ENCODE data around the gene SUSD2. TPM values are rescaled to one million over a fixed set of nuclear protein-coding genes. Genes with fewer than 3 reads are reported as not detected.

The SUSD2 gene
- polyA plus RNA-seq, 1 donor (not counting 4 experiments of a cell fraction or from before 2014, with no cell fraction given), result 0.01 TPM

GRCh38 chr22:24162436-24162835 is 18.9 kb upstream of the SUSD2 start:
- Histone ChIP-seq H3K36me3 (ENCODE audit: control insufficient read depth in 2 of 2, extremely low read depth in 1 of 2, insufficient read depth in 2 of 2, low read length in 2 of 2) (peaks cover 5 to 11% of the 10 kb centered on the region in 2 experiments), H3K9ac (ENCODE audit: control insufficient read depth, extremely low read depth, insufficient read depth, low read length) (no peak overlapping the region), H3K4me3 (ENCODE audit: control insufficient read depth in 2 of 3, extremely low read depth in 1 of 3, insufficient read depth in 2 of 3, low read depth in 1 of 3, low read length in 3 of 3) (no peak overlapping the region), H4K20me1 (ENCODE audit: control insufficient read depth, extremely low read depth, insufficient read depth, low read length) (peaks cover 7% of the 10 kb centered on the region), H3K4me2 (ENCODE audit: control insufficient read depth, extremely low read depth, insufficient read depth, low read depth, low read length) (no peak overlapping the region), H2AFZ (ENCODE audit: control insufficient read depth, low read length) (no peak overlapping the region), H3K27ac (ENCODE audit: control insufficient read depth, insufficient read depth, low read length) (no peak overlapping the region), H3K9me1 (ENCODE audit: control insufficient read depth, extremely low read depth, insufficient read depth, low read length) (peaks cover 1% of the 10 kb centered on the region), H3K27me3 (ENCODE audit: control insufficient read depth, extremely low read depth, insufficient read depth, low read length) (no peaks in the 10 kb centered on the region), H3K79me2 (ENCODE audit: control insufficient read depth, insufficient read depth, low read length) (no peaks in the 10 kb centered on the region), H3K4me1 (ENCODE audit: control insufficient read depth, extremely low read depth, insufficient read depth, low read length) (peaks cover 2% of the 10 kb centered on the region), H3K9me3 (ENCODE audit: control insufficient read depth, low read depth, low read length) (no peaks in the 10 kb centered on the region)
- DNase-seq (ENCODE audit: low read depth, low spot score), result no peak
- FAIRE-seq, result no peak
- no peak for TF ChIP-seq EZH2 (IDR thresholded peaks at IDR 0.05; ENCODE audit: low read length)
- TF ChIP-seq, protein P1, sequence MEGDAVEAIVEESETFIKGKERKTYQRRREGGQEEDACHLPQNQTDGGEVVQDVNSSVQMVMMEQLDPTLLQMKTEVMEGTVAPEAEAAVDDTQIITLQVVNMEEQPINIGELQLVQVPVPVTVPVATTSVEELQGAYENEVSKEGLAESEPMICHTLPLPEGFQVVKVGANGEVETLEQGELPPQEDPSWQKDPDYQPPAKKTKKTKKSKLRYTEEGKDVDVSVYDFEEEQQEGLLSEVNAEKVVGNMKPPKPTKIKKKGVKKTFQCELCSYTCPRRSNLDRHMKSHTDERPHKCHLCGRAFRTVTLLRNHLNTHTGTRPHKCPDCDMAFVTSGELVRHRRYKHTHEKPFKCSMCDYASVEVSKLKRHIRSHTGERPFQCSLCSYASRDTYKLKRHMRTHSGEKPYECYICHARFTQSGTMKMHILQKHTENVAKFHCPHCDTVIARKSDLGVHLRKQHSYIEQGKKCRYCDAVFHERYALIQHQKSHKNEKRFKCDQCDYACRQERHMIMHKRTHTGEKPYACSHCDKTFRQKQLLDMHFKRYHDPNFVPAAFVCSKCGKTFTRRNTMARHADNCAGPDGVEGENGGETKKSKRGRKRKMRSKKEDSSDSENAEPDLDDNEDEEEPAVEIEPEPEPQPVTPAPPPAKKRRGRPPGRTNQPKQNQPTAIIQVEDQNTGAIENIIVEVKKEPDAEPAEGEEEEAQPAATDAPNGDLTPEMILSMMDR (optimal IDR thresholded peaks at IDR 0.05 in 1 of 3, IDR thresholded peaks at IDR 0.05 in 1 of 3, conservative IDR thresholded peaks at IDR 0.05 in 1 of 3; ENCODE audit: extremely low read depth in 1 of 3, insufficient read depth in 2 of 3, low read length in 3 of 3), result no peak
- dilution Hi-C loops (cut with MboI; ENCODE audit: extremely low pct_ligation_motif_present, low sequenced_read_pairs), result no loop called here

- Histone ChIP-seq H3K4me1 (ENCODE audit: control insufficient read depth, extremely low read depth, insufficient read depth, low read length) (no peaks in the 10 kb centered on the region), H2AFZ (ENCODE audit: control insufficient read depth, low read length) (no peak overlapping the region), H3K27ac (ENCODE audit: control insufficient read depth, insufficient read depth, low read length) (no peak overlapping the region), H3K9ac (ENCODE audit: control insufficient read depth, extremely low read depth, insufficient read depth, low read length) (no peak overlapping the region), H3K4me3 (ENCODE audit: control insufficient read depth in 2 of 3, extremely low read depth in 1 of 3, insufficient read depth in 2 of 3, low read depth in 1 of 3, low read length in 3 of 3) (no peak overlapping the region), H3K9me3 (ENCODE audit: control insufficient read depth, low read depth, low read length) (no peaks in the 10 kb centered on the region), H3K27me3 (ENCODE audit: control insufficient read depth, extremely low read depth, insufficient read depth, low read length) (no peaks in the 10 kb centered on the region), H3K4me2 (ENCODE audit: control insufficient read depth, extremely low read depth, insufficient read depth, low read depth, low read length) (no peak overlapping the region), H3K36me3 (ENCODE audit: control insufficient read depth in 2 of 2, extremely low read depth in 1 of 2, insufficient read depth in 2 of 2, low read length in 2 of 2) (peaks cover 5 to 11% of the 10 kb centered on the region in 2 experiments), H3K9me1 (ENCODE audit: control insufficient read depth, extremely low read depth, insufficient read depth, low read length) (no peaks in the 10 kb centered on the region), H3K79me2 (ENCODE audit: control insufficient read depth, insufficient read depth, low read length) (no peaks in the 10 kb centered on the region), H4K20me1 (ENCODE audit: control insufficient read depth, extremely low read depth, insufficient read depth, low read length) (peaks cover 2% of the 10 kb centered on the region)
- FAIRE-seq (no peak), DNase-seq (ENCODE audit: low read depth, low spot score) (no peak)
- TF ChIP-seq EZH2 (IDR thresholded peaks at IDR 0.05; ENCODE audit: low read length), result no peak
- TF ChIP-seq, protein P1 (optimal IDR thresholded peaks at IDR 0.05 in 1 of 3, IDR thresholded peaks at IDR 0.05 in 1 of 3, conservative IDR thresholded peaks at IDR 0.05 in 1 of 3; ENCODE audit: extremely low read depth in 1 of 3, insufficient read depth in 2 of 3, low read length in 3 of 3), result no peak
- dilution Hi-C loops (cut with MboI; ENCODE audit: extremely low pct_ligation_motif_present, low sequenced_read_pairs), result no loop called here
These were observed 17.0 kb upstream of the SUSD2 start for GRCh38 chr22:24164243-24164642.

Measured in keratinocyte (primary cell).